Heart left ventricle (tissue), 13 donors: Measurements from ENCODE around the gene LGALS4.

ENCODE experiments used
- CTCF ChIP-seq, 12 donors: fragments of 200-600 bp; sonication (generic) in 4 of 12; IDR thresholded peaks; one replicate each; pipeline versions ENCODE4 v1.5.0 to v1.8.0; 2018 to 2022; ENCODE audit warnings: antibody characterized with exemption in 12 of 12, mild to moderate bottlenecking in 5 of 12
- POLR2A ChIP-seq, 2 donors: fragments of 450-650 bp; IDR thresholded peaks; one replicate each; pipeline ENCODE4 v1.6.1; 2017; ENCODE audit warnings: antibody characterized with exemption in 2 of 2, mild to moderate bottlenecking in 2 of 2, moderate library complexity in 2 of 2
- donor health status: ischemic (EF 13 %, LVEDD 7.1; RV severe dilation, severe dysfunction).
- donor health status: DM: no; HTN: yes; CAD: no.
- donor health status: DM: no; HTN: no; CAD: no.
- donor health status: ischemic (EF 25% LVEDD 6.9; RV normal size, moderate dysfunction).
- donor health status: ischemic (EF 25% LVEDD 5.7; RV mildly dilated, moderate dysfunction).
- donor health status: ischemic (EF 35%, LVEDD 5.7; RV mildly dilated, moderate dysfunction).
- donor health status: nonischemic (EF 11% LVEDD 7.7; RV severe dilation, severe dysfunction).
- donor health status: DM: yes; HTN: yes; CAD: no.
- donor health status: PGD.
- donor health status: ischemic (EF 29% LVEDD 5.4; RV normal size, mild dysfunction).
- donor health status: nonischemic (EF 23%, LVEDD 6.1; RV moderate dilation, normal function).

DNA sequence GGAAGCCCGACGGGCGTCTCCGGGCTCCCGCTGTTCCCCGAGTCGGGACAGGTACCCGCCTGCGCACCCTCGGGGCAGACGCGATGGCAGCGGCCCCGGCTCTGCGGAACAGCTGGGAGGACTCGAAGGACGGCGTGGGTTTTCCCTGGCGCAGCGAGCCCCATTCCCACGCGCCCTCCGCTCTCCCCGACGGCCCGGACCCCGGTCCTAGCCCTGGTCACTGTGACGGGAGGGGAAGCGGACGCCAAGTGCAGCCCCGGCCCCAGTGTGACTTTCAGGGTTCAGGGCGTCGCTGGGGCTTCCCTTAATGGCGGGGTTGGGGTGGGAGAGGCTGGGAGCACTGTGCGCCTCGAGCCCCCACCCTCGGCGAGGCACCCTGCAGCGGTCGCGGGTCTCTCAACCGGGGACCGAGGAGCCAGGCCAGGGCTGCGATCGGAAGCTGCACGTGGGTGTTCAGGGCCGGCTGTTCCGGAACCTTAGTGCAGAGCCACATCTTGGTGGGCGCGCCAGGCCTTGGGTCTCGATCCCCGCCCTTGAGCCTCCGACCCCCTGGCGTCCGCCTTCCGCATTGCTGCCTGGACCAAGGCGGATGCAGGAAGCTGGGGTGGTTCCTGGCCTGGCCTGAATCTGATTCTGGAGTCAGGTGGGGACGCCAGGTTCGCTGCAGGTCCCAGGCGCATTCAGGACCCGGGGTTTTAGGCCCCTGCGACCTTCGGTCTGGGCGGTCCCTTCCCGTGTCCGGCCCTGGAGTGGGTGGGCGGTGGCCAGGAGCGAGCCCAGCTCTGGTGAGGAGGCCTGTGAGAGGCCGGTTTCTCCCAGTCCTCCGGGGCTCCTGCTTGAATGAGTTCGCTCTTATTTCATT, 20.3 kb downstream of the LGALS4 start:
- TF ChIP-seq CTCF (IDR thresholded peaks at IDR 0.05): peak in 10 of 12 donors; percentile 6 to 52 (median 33)
- TF ChIP-seq POLR2A (IDR thresholded peaks at IDR 0.05): no peak
